WI38 (cell line): Measurements from ENCODE around the gene KIF1A.
"Not testable (repeated sequence)": the region's sequence is repeated elsewhere in the genome, so short reads cannot be mapped to it uniquely, and the experiment has no call there.

Source experiments
- H3K4me3 ChIP-seq: 2 replicates; pipeline ENCODE4 v1.5.1; 2011; ENCODE audit warnings: low read depth, mild to moderate bottlenecking, control low read depth, low read length
- TF ChIP-seq, protein P1 (sequence below): IDR thresholded peaks from 2 replicates; pipeline ENCODE4 v1.5.1; 2012; ENCODE audit warnings: low read depth, mild to moderate bottlenecking, control low read depth, low read length

The KIF1A gene

DNA sequence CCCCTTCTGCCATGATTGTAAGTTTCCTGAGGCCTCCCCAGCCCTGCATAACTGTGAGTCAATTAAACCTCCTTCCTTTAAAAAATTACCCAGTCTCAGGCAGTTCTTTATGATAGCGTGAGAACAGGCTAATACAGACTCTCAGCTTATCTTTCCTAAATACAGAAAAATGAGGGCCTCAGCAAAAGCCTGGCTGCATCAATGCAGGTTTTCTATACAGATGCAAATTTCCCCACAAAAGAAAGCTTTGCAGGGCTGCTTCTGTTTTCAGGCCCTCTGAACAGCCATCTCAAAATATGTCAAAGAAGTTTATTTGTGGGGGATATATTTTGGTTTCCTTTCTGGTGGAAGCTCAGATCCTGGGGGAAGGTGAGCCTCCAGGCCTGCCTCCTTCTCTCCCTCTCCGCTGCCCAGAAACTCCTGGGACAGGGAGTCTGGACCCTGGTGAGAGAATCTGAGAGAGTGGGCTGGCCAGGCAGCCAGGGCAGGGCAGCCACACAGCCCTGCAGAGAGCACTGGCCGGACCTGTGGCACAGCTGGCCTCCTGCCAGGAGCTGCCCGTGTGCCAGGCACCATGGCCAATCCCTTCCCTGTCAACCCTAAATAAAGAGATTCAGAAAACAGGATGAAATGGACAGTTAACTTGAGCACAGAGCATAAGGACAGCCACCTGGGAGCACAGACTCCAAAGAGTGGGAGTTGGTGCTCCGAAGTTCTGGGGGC, 27.0 kb upstream of the KIF1A start:
- TF ChIP-seq, protein P1, sequence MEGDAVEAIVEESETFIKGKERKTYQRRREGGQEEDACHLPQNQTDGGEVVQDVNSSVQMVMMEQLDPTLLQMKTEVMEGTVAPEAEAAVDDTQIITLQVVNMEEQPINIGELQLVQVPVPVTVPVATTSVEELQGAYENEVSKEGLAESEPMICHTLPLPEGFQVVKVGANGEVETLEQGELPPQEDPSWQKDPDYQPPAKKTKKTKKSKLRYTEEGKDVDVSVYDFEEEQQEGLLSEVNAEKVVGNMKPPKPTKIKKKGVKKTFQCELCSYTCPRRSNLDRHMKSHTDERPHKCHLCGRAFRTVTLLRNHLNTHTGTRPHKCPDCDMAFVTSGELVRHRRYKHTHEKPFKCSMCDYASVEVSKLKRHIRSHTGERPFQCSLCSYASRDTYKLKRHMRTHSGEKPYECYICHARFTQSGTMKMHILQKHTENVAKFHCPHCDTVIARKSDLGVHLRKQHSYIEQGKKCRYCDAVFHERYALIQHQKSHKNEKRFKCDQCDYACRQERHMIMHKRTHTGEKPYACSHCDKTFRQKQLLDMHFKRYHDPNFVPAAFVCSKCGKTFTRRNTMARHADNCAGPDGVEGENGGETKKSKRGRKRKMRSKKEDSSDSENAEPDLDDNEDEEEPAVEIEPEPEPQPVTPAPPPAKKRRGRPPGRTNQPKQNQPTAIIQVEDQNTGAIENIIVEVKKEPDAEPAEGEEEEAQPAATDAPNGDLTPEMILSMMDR = no peak
- no peak overlapping the region for H3K4me3 ChIP-seq

DNA sequence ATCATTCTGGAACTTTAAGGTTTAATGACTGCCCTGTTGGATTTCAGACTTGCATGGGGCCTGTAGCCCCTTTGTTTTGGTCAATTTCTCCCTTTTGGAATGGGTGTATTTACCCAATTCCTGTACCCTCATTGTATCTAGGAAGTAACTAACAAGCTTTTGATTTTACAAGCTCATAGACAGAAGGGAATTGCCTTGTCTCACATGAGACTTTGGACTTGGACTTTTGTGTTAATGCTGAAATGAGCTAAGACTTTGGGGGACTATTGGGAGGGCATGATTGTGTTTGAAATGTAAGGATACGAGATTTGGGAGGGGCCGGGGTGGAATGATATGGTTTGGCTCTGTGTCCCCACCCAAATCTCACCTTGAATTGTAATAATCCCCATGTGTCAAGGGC, 26.3 kb upstream of the KIF1A start:
- not testable (repeated sequence) for H3K4me3 ChIP-seq

DNA sequence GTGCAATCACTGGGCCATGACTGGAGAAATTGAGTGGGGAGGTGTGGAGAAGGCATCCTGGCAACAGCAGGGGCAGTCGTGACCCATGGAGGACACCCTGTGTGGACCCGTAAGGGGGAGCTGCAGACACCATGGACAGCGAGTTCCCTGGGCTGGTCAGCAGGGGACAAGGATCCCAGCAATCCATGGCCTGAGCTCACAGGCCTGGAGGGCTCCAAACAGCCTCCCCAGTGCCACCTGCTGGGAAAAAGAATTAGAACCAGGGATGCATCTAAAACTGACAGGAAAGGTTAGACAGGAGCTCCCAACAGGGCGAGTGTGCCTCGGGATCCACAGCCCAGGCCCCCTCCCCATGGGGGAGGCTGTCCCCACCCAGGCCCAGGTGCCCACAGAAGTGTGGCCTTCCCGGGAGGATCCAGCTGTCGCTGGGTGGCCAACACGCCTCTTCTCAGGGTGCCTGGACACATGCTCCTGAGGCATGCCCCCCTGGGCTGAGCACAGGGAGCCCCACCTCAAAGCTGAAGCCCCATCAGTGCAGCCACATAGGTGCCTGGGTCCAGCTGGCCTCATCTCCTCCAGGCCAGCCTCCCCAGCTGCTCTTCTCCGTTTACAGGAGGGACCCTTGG, 20.5 kb upstream of the KIF1A start:
- TF ChIP-seq, protein P1 = peak; percentile 61
- H3K4me3 ChIP-seq = no peak overlapping the region

DNA sequence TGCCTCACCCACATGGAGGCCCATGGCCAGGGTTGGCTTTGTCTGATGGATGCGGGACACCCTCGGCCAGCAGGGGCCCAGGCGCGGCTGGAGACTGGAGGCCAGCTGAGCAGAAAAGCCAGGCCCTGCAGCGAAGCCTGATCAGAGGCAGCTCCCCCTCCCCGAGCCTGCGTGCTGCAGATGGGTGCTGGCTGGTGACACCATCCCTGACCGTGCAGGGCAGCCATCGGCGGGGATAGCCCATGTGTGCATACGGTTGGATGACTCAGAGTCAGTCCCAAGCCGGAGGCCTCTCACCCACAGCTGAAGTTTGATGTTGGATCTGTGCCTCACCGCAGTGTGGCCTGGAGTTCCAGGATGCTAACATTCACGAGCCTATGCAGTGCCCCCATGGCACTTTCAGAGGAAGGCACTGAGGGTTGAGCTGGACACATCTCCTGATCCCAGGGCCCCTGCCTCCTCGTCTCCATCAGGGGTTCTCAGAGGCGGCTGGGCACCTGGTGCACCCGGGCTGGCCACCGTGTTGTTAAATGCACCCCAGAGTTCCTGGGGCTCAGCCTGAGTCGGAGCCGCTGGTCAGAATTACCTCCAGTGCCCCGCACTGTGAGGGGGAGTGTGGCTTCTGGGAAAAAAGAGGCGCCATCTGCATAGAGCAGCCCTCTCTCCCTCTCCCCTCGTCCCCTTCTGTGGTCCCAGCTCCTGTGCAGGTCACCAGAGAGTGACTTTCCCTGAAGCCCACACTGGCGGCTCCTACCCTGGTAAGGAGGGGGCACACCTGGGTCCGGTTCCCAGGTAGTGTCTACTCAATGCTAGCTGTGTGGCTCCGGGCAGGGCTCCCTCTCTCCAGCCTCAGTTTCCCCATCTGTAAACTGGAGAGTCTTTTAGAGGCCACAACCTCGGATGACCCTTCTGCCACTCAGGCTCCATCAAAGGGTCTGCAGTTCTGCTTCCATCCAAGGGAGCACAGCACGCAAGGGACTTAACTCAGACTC, 19.4 kb upstream of the KIF1A start:
- no peak overlapping the region for H3K4me3 ChIP-seq
- TF ChIP-seq, protein P1 = no peak

DNA sequence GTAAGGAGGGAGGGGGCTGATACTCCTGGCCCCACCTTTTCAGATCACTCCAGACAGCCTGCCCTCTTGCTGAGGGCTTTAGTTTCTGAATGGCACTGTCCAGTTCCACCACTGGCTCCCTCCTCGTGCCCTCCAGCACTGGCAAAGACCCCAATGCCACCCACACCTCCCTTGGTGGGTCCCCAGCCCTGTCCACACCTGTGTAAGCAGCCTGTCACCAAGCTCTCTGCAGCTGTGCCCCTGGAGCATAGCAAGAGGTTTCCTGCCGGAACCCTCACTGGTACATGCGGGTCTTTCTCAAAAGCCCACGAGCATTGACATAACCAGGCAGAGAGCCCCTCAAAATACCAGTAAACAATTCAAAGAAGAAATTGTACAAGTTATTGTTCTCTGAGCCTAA, 17.6 kb upstream of the KIF1A start:
- TF ChIP-seq, protein P1 = no peak
- H3K4me3 ChIP-seq = no peak overlapping the region

DNA sequence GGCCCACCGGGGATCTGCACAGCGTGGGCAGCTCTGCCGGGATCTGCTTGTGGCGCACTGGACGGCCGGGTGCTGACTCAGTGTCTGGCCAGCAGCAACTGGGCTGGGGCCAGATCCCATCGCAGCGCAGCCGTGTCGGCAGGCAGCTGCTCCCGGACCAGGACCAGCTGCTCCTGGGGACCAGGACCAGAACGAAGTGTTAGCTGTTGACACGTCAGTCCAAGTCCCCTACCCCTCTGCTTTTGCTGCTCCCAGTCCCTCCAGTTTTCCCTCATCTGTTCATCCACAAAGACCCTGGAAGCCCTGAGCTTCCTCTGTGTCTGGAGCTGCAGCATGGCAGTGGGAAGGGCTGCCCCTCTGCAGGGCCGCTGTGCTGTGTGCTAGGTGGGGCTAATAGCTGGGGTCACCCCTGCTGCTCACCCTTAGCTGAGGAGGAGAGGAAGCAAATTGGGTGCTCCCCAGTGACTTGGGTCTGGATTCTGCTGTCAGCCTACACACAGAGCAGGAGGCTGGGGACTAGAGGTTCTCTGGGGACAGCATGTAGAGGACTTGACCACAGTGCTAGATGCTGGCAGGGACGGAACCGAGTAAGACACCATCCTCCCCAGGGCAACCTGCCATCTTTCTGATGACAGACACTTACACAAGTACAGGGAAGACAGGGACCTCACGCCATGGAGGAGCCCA, 16.9 kb upstream of the KIF1A start:
- TF ChIP-seq, protein P1 = no peak
- no peak overlapping the region for H3K4me3 ChIP-seq

DNA sequence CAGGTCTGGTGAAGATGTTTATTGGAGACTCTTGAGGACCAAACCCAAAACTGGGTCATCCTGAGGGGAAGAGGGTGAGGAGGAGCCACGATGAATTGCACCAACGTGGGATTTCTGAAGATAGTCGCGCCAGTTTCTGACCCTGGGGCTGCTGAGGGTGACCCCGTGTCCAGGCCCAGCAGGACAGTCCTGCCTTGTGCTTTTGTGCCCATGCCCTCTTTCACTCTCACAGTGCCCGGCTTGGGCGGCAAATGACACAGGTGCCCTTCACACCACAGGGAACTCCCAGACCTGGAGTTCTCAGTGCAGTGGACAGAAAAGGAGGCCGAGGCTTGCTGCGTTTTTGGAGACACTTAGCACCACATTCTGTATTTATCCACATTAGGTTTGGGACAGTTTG, 15.5 kb upstream of the KIF1A start:
- no peak overlapping the region for H3K4me3 ChIP-seq
- TF ChIP-seq, protein P1 = no peak
